Measurements from ENCODE around the gene CHST12. TPM values are rescaled to one million over a fixed set of nuclear protein-coding genes. Genes with fewer than 3 reads are reported as not detected.

Gene CHST12
- polyA plus RNA-seq, 2 of the 4 experiments (the other 2 are of a cell fraction), result 5.6 to 12.0 TPM

- TF ChIP-seq CTCF (IDR thresholded peaks at IDR 0.05) (no peak), NPAS2 (CRISPR knock-in tag; IDR thresholded peaks at IDR 0.05; ENCODE audit: borderline replicate concordance) (no peak), E2F6 (IDR thresholded peaks at IDR 0.05; ENCODE audit: borderline replicate concordance, low read depth) (peak; percentile 100), KDM5A (IDR thresholded peaks at IDR 0.05) (no peak), HMGXB4 (CRISPR knock-in tag; IDR thresholded peaks at IDR 0.05; ENCODE audit: borderline replicate concordance) (no peak), ELK1 (IDR thresholded peaks at IDR 0.05; ENCODE audit: low read depth, low read length) (no peak), SMC3 (IDR thresholded peaks at IDR 0.05) (no peak), CBX8 (IDR thresholded peaks at IDR 0.05) (no peak), CHD2 (IDR thresholded peaks at IDR 0.05; ENCODE audit: low read length, partially characterized antibody) (no peak), ZNF302 (CRISPR knock-in tag; IDR thresholded peaks at IDR 0.05) (0 out of 2 replicates have a peak, but pooled peaks have one; percentile 69), HDAC2 (IDR thresholded peaks at IDR 0.05) (no peak), ZSCAN20 (CRISPR knock-in tag; IDR thresholded peaks at IDR 0.05) (no peak), RFX5 (IDR thresholded peaks at IDR 0.05) (no peak), HOXA7 (CRISPR knock-in tag; IDR thresholded peaks at IDR 0.05) (peak; percentile 10; the same call in 1 of the 2 replicates), ZFP36 (IDR thresholded peaks at IDR 0.05; ENCODE audit: borderline replicate concordance, partially characterized antibody) (no peak), ESRRA (IDR thresholded peaks at IDR 0.05; ENCODE audit: borderline replicate concordance, low read length) (no peak), MAZ (IDR thresholded peaks at IDR 0.05; ENCODE audit: borderline replicate concordance, low read depth, low read length) (no peak), FOSL2 (IDR thresholded peaks at IDR 0.05) (no peak), FOSL2 (CRISPR knock-in tag; IDR thresholded peaks at IDR 0.05) (peak; percentile 24; the same call in 1 of the 2 replicates), PHF8 (IDR thresholded peaks at IDR 0.05; ENCODE audit: borderline replicate concordance, low read depth) (no peak; the same call in 1 of the 2 replicates), JUNB (IDR thresholded peaks at IDR 0.05) (no peak), TP53 (CRISPR knock-in tag; IDR thresholded peaks at IDR 0.05) (0 out of 2 replicates have a peak, but pooled peaks have one; percentile 13)
Measured at GRCh38 chr7:2353936-2354185, 49.5 kb upstream of the CHST12 start (continued).

- 1% methylated on average over 45 of the region's 55 CpGs for WGBS (ENCODE audit: missing lambda C conversion rate)
- Histone ChIP-seq H3K27ac (peak within 1 kb of the TSS; percentile 97 to 100), H3K4me3 (peak within 1 kb of the TSS; percentile 99), H3K4me1 (peaks cover 24% of the 10 kb centered on the region), H3K4me2 (peak within 1 kb of the TSS; percentile 84), H3K9me3 (no peaks in the 10 kb centered on the region)
- ChIA-PET POLR2A (interaction anchor here (0.6 to 2.3 kb wide), 10 partner anchors 9 to 112 kb away, joined by 3 to 11 read pairs (median 6); partner anchors contain the start of genes CHST12, MRM2 and NUDT1), CTCF (interaction anchor here (1.0 to 2.4 kb wide), 3 partner anchors 11 to 798 kb away, joined by 3 to 7 read pairs (median 3); no protein-coding TSS in a partner anchor)
- FAIRE-seq, result no peak
- DNase-seq (ENCODE audit: low read depth in 1 of 2, low spot score in 1 of 2), result peak; percentile 91 to 97
- ATAC-seq, result peak; percentile 89 to 92
- peak; percentile 99 for TF ChIP-seq MAX (IDR thresholded peaks at IDR 0.05)
- peak; percentile 71 to 86; a peak in 3 of 5 replicates for TF ChIP-seq JUN (IDR thresholded peaks at IDR 0.05)
- 0 out of 3 replicates have a peak, but pooled peaks have one; percentile 18 for TF ChIP-seq BCL3 (IDR thresholded peaks at IDR 0.05)
- no peak for TF ChIP-seq ZFP36 (IDR thresholded peaks at IDR 0.05; ENCODE audit: borderline replicate concordance, partially characterized antibody)
- peak; percentile 22 for TF ChIP-seq MAFK (IDR thresholded peaks at IDR 0.05; ENCODE audit: partially characterized antibody)
- TF ChIP-seq MYC (IDR thresholded peaks at IDR 0.05; ENCODE audit: borderline replicate concordance, low read length), result peak; percentile 100
- no peak for TF ChIP-seq ZSCAN20 (CRISPR knock-in tag; IDR thresholded peaks at IDR 0.05)
- peak; percentile 30; the same call in 1 of the 2 replicates for TF ChIP-seq HMGXB4 (CRISPR knock-in tag; IDR thresholded peaks at IDR 0.05; ENCODE audit: borderline replicate concordance)
- TF ChIP-seq ELK1 (IDR thresholded peaks at IDR 0.05; ENCODE audit: low read depth, low read length), result no peak
- peak; percentile 93 for TF ChIP-seq POLR2A (IDR thresholded peaks at IDR 0.05; ENCODE audit: low read length)
Measured at GRCh38 chr7:2354186-2354938, 49.0 kb upstream of the CHST12 start, which contains the start of gene EIF3B. TSS of gene EIF3B (plus strand) at chr7:2354827. CDS start at chr7:2354922, 95 bp downstream.

Data from A549 (cell line).